GM12873 (cell line): ENCODE results near the gene PRKCH.

Experiments
- TF ChIP-seq, protein P1 (sequence below): IDR thresholded peaks from 2 replicates; pipeline ENCODE4 v1.5.1; 2012; ENCODE audit warnings: low read depth, mild to moderate bottlenecking, moderate library complexity, low read length, control low read depth; ENCODE audit not compliant: insufficient read depth; ENCODE audit errors: missing control alignments

PRKCH gene

GRCh38 chr14:61519735-61520134 is 198.4 kb downstream of the PRKCH start:
- TF ChIP-seq, protein P1, sequence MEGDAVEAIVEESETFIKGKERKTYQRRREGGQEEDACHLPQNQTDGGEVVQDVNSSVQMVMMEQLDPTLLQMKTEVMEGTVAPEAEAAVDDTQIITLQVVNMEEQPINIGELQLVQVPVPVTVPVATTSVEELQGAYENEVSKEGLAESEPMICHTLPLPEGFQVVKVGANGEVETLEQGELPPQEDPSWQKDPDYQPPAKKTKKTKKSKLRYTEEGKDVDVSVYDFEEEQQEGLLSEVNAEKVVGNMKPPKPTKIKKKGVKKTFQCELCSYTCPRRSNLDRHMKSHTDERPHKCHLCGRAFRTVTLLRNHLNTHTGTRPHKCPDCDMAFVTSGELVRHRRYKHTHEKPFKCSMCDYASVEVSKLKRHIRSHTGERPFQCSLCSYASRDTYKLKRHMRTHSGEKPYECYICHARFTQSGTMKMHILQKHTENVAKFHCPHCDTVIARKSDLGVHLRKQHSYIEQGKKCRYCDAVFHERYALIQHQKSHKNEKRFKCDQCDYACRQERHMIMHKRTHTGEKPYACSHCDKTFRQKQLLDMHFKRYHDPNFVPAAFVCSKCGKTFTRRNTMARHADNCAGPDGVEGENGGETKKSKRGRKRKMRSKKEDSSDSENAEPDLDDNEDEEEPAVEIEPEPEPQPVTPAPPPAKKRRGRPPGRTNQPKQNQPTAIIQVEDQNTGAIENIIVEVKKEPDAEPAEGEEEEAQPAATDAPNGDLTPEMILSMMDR, result no peak

DNA sequence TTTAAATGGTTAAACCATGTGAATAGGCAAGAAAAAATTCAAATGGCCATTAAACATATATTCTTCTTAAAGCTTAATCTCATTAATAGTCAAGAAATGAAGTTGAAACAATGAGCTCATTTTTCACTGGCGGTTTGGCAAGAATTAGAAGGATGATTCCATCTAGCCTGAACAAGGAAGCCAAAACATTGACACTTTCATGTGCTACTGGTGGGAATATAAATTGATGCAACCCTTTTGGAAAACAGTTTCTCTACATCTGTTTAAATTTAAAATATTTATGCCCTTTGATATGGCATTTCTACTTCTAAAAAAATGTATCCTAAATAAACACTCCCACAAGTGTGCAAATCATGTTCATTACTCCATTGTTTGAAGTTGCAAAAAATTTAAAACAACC is 199.2 kb downstream of the PRKCH start:
- TF ChIP-seq, protein P1, result no peak

- TF ChIP-seq, protein P1, result no peak
Observed at GRCh38 chr14:61521773-61522172, 200.4 kb downstream of the PRKCH start.

- TF ChIP-seq, protein P1, result no peak
Observed at GRCh38 chr14:61523751-61524150, 202.4 kb downstream of the PRKCH start.

DNA sequence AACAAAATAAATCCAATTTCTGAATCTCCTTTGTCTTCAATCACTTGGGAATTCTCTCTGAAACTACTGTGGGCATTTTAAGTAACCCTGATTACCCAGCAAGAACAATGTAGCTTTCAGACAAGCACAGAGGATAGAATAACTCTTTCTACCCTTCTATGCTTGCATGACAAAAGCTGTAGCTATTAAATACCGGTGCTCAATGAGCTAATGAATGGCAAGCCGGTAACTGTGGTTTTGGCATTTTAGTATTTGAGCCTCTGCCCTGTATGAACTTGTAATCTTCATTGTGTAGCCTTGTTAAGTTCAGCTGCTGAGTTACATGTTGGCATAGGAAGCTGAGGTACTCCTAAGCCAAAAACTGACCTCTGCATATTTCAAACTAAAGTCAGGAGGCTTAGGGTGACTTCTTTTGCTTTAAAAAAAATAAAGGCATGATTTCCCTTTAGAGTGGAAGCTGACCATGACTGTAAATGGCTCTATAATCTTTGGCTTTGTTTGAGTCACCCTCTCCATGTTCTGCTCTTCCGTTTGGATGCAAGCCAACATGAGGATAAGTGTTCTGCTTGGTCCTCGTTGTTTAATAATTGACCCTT is 202.9 kb downstream of the PRKCH start:
- TF ChIP-seq, protein P1, result no peak

- TF ChIP-seq, protein P1, result no peak
Observed at GRCh38 chr14:61524936-61525292, 203.5 kb downstream of the PRKCH start.

- TF ChIP-seq, protein P1, result no peak
Observed at GRCh38 chr14:61525293-61526011, 204.1 kb downstream of the PRKCH start.
